Small intestine (tissue), 7 donors: ENCODE results near the gene CAPN10. TPM values are rescaled to one million over a fixed set of nuclear protein-coding genes. Genes with fewer than 3 reads are reported as not detected.

Experiments used
- DNase-seq, 2 donors: peaks; one replicate each; pipeline versions ENCODE4 v3.0.0 to v3.0.0-alpha.2; 2013
- FAIRE-seq: peaks from 2 replicates; lab custom pipeline; 2012; peaks lifted over from hg19 to GRCh38; lab: Jason Lieb, UNC
- H3K27ac ChIP-seq, 3 donors: one replicate each; pipeline ENCODE4 v1.5.1; 2013; ENCODE audit warnings: low read length in 2 of 3, mild to moderate bottlenecking in 2 of 3, control low read depth in 1 of 3, inconsistent platforms in 1 of 3, low read depth in 1 of 3, moderate library complexity in 1 of 3
- H3K27me3 ChIP-seq, 3 donors: one replicate each; pipeline ENCODE4 v1.6.1; 2013; ENCODE audit warnings: low read length in 3 of 3, inconsistent platforms in 1 of 3; ENCODE audit not compliant: control insufficient read depth in 3 of 3, insufficient read depth in 3 of 3
- H3K36me3 ChIP-seq, 3 donors: one replicate each; pipeline ENCODE4 v1.6.1; 2013; ENCODE audit warnings: low read length in 3 of 3, inconsistent platforms in 1 of 3, low read depth in 1 of 3, mild to moderate bottlenecking in 1 of 3, moderate library complexity in 1 of 3; ENCODE audit not compliant: control insufficient read depth in 3 of 3, insufficient read depth in 2 of 3
- H3K4me1 ChIP-seq, 3 donors: one replicate each; pipeline ENCODE4 v1.6.1; 2013; ENCODE audit warnings: low read length in 2 of 3, inconsistent platforms in 1 of 3, low read depth in 1 of 3, mild to moderate bottlenecking in 1 of 3, moderate library complexity in 1 of 3; ENCODE audit not compliant: control insufficient read depth in 3 of 3, insufficient read depth in 2 of 3
- H3K4me3 ChIP-seq, 3 donors: one replicate each; pipeline ENCODE4 v1.5.1; 2013; ENCODE audit warnings: low read length in 3 of 3, control low read depth in 1 of 3, inconsistent platforms in 1 of 3, low read depth in 1 of 3, mild to moderate bottlenecking in 1 of 3, moderate library complexity in 1 of 3
- H3K9me3 ChIP-seq, 2 donors: one replicate each; pipeline ENCODE4 v1.6.1; 2013; ENCODE audit warnings: low read depth in 1 of 2, low read length in 1 of 2; ENCODE audit not compliant: control insufficient read depth in 2 of 2, insufficient read depth in 1 of 2
- WGBS, 3 donors: extraction: QIAGEN DNeasy Blood & Tissue Kit; methylation state at CpG; one replicate each; pipeline ENCODE4 v1.1.7; 2013; 5-methylcytosine and 5-hydroxymethylcytosine counted together
- polyA plus RNA-seq, 4 donors: library from polyadenylated mRNA; stranded (reverse) in 3 of 4; unstranded in 1 of 4; fragments of 200-250 nt in 3 of 4; fragments of 120-200 nt in 1 of 4; gene quantifications; one replicate each; pipeline versions ENCODE4 v1.2.1 to v1.2.3, GENCODE V29; 2013
- donor health status: healthy with polysubstance abuse.
- donor health status: control.
- donor health status: control.
- donor health status: Bipolar disorder and iron deficiency.
- donor health status: healthy.

Gene CAPN10
- polyA plus RNA-seq, 4 donors = 19.7 to 33.8 (median 32.1) TPM

GRCh38 chr2:240603081-240603835, 16.7 kb downstream of the CAPN10 start:
- no peaks in the 10 kb centered on the region for H3K9me3 ChIP-seq
- 79 to 86% (median 84%) methylated on average over 21 to 22 of the region's 22 CpGs for WGBS, 3 donors
- DNase-seq (no peak), FAIRE-seq (no peak)
- H3K36me3 ChIP-seq = peaks cover under 1 to 62% (median 2%) of the 10 kb centered on the region in 3 donors
- peak overlapping the region in 2 of 3 donors; percentile 92 to 96 for H3K27ac ChIP-seq
- peaks cover 0 to 24% (median 0%) of the 10 kb centered on the region in 3 donors for H3K4me1 ChIP-seq
- no peak overlapping the region for H3K4me3 ChIP-seq
- no peaks in the 10 kb centered on the region for H3K27me3 ChIP-seq

DNA sequence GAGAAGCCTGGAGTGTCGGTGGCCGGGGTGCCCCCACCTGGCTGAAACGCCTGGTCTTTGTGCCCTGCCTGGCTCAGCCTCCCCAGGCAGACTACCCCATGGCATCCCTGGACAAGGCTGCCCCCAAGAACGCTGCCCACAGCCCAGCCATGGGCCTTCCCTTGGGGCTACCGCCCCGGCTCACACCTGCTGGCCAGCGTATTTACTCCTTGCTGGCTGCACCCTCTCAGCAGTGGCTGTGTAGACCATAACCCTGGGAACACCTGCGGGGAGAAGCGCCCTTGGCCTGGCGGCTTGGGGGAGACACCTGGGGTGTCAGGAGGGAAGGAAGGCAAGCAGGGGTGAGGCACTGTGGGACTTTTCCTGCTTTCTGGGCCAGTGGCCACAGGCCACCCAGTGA, 17.3 kb downstream of the CAPN10 start:
- Histone ChIP-seq H3K4me1 (peaks cover 0 to 24% (median 0%) of the 10 kb centered on the region in 3 donors), H3K36me3 (peaks cover 0 to 56% (median 2%) of the 10 kb centered on the region in 3 donors), H3K27ac (peak overlapping the region; percentile 90 to 96 (median 92)), H3K4me3 (no peak overlapping the region), H3K27me3 (no peaks in the 10 kb centered on the region), H3K9me3 (no peaks in the 10 kb centered on the region)
- DNase-seq = peak in 1 of 2 donors; percentile 32
- 45 to 78% (median 61%) methylated on average over 10 of the region's 10 CpGs for WGBS, 3 donors
- no peak for FAIRE-seq

DNA sequence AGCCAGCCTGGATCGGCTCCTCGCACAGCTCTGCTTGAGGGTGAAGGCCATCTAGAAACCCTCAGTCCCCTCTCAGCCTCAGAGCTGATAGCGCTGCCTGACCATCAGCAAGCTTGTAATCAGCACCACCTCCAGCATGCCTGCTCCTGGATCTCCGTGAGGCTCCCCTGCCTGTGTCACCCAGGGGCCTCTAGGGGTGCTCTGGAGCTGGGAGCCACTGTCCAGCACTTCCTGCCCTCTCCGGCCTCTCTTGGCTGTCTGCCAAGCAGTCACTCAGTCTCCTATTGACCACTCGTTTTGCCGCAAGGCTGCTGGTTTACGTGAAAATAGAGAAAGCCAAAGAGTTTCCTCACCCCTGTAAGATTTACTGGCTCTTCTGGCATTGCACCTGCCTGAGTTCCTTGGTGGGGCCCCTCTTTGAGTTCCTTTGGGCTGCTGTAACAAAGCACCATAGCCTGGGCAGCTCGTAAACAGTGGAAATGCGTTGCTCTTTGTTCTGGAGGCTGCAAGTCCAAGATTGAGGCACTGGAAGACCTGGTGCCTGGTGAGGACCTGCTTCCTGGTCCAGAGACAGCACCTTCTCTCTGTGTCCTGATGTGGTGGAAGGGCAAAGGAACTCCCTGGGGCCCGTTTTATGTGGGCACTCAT, 17.9 kb downstream of the CAPN10 start:
- H3K36me3 ChIP-seq = peaks cover 0 to 50% (median 0%) of the 10 kb centered on the region in 3 donors
- H3K27me3 ChIP-seq = no peaks in the 10 kb centered on the region
- FAIRE-seq = no peak
- H3K9me3 ChIP-seq = no peaks in the 10 kb centered on the region
- peak overlapping the region in 2 of 3 donors; percentile 28 to 74 for H3K4me3 ChIP-seq
- WGBS, 3 donors = 19 to 39% (median 29%) methylated on average over 10 to 11 of the region's 11 CpGs
- peaks cover 0 to 24% (median 0%) of the 10 kb centered on the region in 3 donors for H3K4me1 ChIP-seq
- peak overlapping the region; percentile 90 to 96 (median 92) for H3K27ac ChIP-seq
- DNase-seq = peak; percentile 83 to 88

GRCh38 chr2:240604939-240605716, 18.6 kb downstream of the CAPN10 start:
- Histone ChIP-seq H3K36me3 (peaks cover 0 to 45% (median 0%) of the 10 kb centered on the region in 3 donors), H3K27me3 (no peaks in the 10 kb centered on the region), H3K4me1 (peaks cover 0 to 24% (median 0%) of the 10 kb centered on the region in 3 donors), H3K4me3 (peak overlapping the region in 2 of 3 donors; percentile 74 to 95), H3K27ac (peak overlapping the region; percentile 92 to 96 (median 92)), H3K9me3 (no peaks in the 10 kb centered on the region)
- FAIRE-seq (no peak), DNase-seq (peak; percentile 94 to 97)
- WGBS, 3 donors = 13 to 70% (median 40%) methylated on average over 19 of the region's 19 CpGs

DNA sequence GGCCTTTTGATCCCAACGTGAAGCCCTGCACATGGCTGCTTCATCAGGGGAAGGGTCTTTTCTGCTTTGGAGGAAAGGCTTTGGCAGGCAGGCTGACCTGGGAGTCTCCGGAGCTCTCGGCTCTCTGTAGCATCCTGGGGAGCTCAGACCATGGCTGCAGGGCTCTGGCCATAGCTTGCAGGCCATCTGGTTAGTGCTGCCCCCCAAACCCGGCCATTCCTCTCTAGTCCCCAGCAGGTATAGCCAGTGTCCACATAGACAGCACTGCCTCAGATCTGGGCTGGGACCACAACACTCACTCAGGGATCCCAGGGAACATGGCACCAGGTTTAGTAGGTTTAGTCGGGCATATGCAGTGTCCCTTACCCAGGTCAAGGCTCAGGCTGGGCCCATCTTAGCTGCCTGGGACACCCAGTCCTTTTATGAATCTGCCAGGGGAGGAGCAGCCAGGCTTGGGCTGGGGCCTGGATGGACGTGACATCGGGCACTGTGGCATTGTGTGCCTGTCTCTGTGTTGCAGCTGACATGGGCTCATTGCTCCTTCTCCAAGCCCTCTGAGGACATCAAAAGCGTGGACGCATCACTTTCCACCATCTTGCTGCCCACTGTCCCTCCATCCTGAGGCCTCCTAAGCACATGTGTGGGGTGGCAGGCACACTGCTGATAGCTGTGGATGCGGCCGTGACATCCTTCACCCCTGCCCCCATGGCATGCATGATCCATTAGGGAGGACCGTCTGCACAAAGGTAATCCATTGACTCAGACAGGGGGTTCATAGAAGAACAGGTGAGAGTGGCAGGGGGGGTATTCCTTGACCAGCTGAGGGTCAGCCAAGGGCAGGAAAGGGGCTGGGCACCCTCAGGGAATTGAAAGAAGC, 19.6 kb downstream of the CAPN10 start:
- peak in 1 of 2 donors; percentile 25 for DNase-seq
- 23 to 65% (median 45%) methylated on average over 12 of the region's 12 CpGs for WGBS, 3 donors

DNA sequence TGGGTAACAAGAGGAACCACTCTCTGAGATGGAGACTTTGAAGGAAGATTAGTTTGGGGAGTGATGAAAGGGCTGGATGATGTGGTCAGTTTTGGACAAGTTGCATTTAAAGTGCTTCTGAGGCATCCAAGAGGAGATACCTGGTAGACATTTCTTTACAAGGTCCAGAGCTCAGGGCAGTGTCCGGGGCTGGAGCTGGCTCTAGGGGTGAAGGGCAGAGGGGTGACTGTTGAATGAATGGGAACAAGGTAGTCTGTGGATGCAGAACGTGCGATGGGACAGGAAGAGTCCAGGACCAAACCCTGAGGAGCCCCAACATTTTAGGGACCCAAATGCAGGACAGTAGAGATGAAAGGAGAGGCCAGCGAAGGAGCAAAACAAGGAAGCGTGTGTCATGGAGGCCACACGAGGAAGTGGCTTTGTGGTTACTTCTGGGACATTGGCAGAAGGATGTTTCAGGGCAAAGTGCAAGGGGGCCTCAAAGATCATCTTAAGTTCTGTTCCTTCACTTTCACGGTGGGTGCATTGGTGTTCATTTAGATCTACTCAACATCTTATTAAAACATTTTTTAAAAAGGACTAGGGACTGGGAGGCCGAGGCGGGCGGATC, 25.2 kb downstream of the CAPN10 start:
- WGBS, 3 donors = 76 to 84% (median 83%) methylated on average over 10 of the region's 10 CpGs
- Histone ChIP-seq H3K9me3 (peaks cover 0 to 10% of the 10 kb centered on the region in 2 donors), H3K36me3 (peaks cover 0 to 47% (median 12%) of the 10 kb centered on the region in 3 donors), H3K27ac (peak overlapping the region in 1 of 3 donors; percentile 3), H3K4me1 (peaks cover 4 to 5% (median 5%) of the 10 kb centered on the region in 3 donors), H3K27me3 (no peaks in the 10 kb centered on the region), H3K4me3 (no peak overlapping the region)
- no peak for FAIRE-seq
- DNase-seq = peak in 1 of 2 donors; percentile 40

More for the DNA sequence above, 19.6 kb downstream of the CAPN10 start:
- Histone ChIP-seq H3K27me3 (no peaks in the 10 kb centered on the region), H3K36me3 (peaks cover 0 to 39% (median 0%) of the 10 kb centered on the region in 3 donors), H3K27ac (peak overlapping the region; percentile 92 to 96 (median 92)), H3K9me3 (no peaks in the 10 kb centered on the region), H3K4me1 (peaks cover 0 to 24% (median 0%) of the 10 kb centered on the region in 3 donors), H3K4me3 (peak overlapping the region; percentile 24 to 95 (median 74))
- no peak for FAIRE-seq

- Histone ChIP-seq H3K27ac (no peak overlapping the region), H3K4me3 (no peak overlapping the region), H3K27me3 (no peaks in the 10 kb centered on the region), H3K9me3 (peaks cover 0 to 15% of the 10 kb centered on the region in 2 donors), H3K36me3 (peaks cover 0 to 51% (median 17%) of the 10 kb centered on the region in 3 donors), H3K4me1 (peaks cover 4 to 5% (median 5%) of the 10 kb centered on the region in 3 donors)
- FAIRE-seq (no peak), DNase-seq (no peak)
- WGBS, 3 donors = 96 to 97% (median 96%) methylated on average over 4 of the region's 4 CpGs
Measured at GRCh38 chr2:240613781-240614180, 27.2 kb downstream of the CAPN10 start.
